ENCODE results near the gene CORO2A.

DNA sequence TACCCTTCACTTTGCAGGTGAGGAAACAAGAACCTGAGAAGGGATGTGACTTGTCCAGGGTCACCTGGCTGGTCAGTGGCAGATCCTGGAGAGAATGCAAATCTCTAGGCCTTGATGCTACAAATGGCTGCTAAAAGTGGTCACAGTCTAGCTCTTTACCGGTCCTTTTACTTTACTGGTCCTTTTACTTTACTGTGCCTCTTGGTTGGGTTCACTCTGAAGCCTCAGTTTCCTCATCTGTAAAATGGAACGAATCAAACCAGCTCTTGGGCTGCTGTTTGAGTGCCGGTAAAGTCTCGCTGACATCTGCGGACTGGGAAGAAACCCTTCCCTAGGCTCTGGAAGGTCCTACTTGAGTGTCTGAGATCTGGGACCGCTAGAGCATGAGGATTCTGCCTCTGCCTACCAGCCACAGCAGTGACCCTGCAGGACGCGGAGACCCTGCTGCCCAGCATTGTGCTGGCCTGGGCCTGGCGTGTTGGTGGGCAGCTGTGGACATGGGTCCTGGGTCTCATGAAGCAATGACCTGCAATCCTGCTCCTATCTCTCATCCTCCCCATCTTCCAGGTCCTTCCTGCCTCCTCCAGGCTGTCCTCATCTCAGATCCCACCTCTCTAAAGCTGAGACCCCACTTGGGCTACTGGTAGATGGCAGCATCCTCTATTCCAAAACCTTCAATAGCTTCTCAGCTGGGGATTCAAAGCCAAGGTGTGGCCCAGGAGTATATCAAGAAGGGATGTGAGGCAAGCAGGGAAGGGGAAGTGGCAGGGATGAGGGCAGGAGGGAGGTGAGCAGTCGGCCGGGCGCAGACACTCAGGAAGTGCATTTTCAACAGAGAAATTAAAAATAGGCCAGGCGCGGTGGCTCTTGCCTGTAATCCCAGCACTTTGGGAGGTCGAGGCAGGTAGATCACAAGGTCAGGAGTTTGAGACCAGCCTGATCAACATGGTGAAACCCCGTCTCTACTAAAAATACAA lies 13.3 kb downstream of the CORO2A start:
- no peak for TF ChIP-seq POLR2A (IDR thresholded peaks at IDR 0.05)
- TF ChIP-seq, protein P1, sequence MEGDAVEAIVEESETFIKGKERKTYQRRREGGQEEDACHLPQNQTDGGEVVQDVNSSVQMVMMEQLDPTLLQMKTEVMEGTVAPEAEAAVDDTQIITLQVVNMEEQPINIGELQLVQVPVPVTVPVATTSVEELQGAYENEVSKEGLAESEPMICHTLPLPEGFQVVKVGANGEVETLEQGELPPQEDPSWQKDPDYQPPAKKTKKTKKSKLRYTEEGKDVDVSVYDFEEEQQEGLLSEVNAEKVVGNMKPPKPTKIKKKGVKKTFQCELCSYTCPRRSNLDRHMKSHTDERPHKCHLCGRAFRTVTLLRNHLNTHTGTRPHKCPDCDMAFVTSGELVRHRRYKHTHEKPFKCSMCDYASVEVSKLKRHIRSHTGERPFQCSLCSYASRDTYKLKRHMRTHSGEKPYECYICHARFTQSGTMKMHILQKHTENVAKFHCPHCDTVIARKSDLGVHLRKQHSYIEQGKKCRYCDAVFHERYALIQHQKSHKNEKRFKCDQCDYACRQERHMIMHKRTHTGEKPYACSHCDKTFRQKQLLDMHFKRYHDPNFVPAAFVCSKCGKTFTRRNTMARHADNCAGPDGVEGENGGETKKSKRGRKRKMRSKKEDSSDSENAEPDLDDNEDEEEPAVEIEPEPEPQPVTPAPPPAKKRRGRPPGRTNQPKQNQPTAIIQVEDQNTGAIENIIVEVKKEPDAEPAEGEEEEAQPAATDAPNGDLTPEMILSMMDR (IDR thresholded peaks at IDR 0.05) = no peak

Data from ovary (tissue), 3 donors.